ENCODE results near the gene CLCN7.

DNA sequence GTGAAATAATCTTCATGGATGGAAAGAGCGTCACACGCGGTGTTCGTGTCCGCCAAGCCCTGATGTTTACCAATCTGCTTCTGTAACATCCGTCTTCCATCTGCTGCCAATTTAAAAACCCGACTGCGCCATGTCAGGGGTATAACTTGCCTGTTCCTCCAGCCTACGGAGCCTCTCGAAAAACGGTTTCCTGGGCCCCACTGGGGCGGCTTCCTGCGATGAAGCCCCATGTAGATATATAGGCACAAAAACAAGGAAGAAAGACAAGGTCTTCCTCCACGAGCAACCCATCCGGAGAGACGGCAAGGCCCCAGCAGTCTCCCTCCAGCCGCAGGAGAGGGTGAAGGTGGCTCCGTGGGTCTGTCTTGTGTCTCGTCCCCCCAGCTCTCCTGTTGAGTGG lies 13.8 kb upstream of the CLCN7 start, which contains the start of gene PTX4:
- no peak for TF ChIP-seq POLR2A (IDR thresholded peaks at IDR 0.05; ENCODE audit: low read length)
- no peak for TF ChIP-seq GATA1 (IDR thresholded peaks at IDR 0.05; ENCODE audit: low read depth, low read length)
